Inflammatory macrophage treated with lipopolysaccharide for 4 hours (primary cell): ENCODE data around the gene CHST8.

Experiments
- DNase-seq: peaks from one replicate; pipeline ENCODE4 v3.0.0-alpha.2; 2020

Gene CHST8

GRCh38 chr19:33773704-33774624, 152.2 kb downstream of the CHST8 start:
- DNase-seq = no peak

GRCh38 chr19:33774751-33775150, 153.0 kb downstream of the CHST8 start:
- DNase-seq = no peak

DNA sequence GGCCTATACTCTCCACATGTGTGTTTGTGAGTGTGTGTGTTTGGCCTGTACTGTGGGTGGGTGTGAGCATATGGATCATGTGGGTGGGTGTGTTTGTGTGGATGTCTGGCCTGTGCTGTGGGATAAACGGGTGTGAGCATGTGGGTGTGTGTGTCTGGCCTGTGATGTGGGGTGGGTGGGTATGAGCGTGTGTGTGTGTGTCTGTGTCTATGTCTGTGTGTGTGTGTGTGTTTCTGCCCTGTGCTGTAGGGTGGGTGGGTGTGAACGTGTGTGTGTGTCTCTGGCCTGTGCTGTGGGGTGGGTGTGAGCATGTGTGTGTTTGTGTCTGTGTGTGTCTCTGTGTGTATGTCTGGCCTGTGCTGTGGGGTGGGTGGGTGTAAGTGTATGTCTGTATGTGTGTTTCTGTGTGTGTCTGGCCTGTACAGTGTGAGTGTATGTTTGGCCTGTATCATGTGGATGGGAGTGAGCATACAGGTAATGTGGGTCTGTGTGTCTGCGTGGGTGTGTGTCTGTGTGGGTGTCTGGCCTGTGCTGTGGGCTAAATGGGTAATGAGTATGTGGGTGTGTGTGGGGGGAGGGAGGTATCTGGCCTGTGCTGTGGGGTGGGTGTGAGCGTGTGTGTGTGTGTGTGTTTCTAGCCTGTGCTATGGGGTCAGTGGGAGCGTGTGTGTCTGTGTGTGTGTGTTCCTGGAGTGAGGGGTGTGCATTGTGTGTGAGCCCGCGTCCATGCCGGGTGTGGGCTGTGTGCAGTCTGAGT, 154.2 kb downstream of the CHST8 start:
- DNase-seq = no peak

GRCh38 chr19:33777351-33777750, 155.6 kb downstream of the CHST8 start:
- DNase-seq = no peak

- no peak for DNase-seq
These were observed 156.0 kb downstream of the CHST8 start for GRCh38 chr19:33777753-33778088.

- peak; percentile 75 for DNase-seq
These were observed 156.5 kb downstream of the CHST8 start for GRCh38 chr19:33778089-33778791.

GRCh38 chr19:33779849-33780248, 158.1 kb downstream of the CHST8 start:
- no peak for DNase-seq

DNA sequence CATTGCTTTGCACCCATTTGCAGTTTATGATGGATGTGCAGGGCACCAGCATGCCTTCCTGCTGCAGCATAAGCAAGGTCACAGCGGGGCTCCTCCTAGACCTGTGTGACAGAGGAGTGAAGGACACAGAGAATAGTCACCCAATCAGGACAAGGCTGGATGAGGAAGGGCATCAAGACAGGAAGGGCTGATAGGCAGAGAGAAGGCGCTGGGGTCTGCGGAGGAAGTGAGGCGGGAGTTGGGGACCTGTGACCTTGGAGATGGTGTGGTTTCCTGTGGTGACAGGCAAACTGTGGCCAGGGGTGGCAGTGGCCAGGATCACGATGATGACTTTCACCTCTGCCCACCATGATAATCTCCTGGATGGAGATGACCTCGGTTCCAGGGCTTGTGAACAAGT, 158.5 kb downstream of the CHST8 start:
- DNase-seq = no peak

DNA sequence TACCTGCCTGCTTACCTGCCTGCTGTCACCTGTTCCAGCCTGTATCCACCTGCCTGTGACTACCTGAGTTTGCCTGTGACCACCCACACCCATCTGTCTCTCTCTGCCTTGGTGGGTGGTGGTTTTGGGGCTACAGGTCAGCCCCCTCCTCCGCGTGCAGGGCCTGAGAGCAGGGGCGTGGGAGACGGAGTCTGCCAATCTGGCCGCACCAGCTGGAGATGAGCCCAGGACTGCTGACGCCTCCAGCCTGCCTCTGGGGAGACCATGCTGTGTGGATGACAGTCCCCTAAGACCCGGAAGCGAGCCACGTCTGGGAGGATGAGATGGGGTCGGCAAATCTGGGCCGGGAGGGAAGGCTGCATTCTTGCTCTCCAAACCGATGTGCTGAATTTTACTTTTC, 159.0 kb downstream of the CHST8 start:
- DNase-seq = no peak

DNA sequence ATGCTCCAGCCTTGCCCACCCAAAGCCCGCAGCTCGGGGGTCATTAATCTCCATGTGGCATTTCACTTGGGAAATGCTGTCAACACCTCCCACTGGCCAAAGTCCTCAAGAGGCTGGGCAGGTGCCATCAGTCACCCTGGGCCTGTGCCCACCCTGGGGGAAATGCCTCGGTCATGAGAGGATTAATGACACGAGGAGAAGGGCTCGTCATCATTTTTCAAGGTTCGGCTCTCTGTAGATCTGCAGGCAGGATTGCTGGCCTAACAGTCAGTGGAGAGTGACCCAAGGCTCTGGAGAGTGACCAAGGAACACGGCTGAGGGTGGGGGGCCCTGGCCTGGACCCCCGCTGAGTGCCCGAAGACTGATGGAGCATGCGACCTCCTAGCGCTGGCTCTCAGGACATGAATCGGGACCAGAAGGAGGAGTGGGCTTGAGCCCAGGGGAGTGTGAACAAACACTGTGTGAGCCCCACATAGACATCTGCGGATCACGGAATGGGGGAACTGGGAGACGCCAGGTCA, 159.7 kb downstream of the CHST8 start:
- DNase-seq = no peak

DNA sequence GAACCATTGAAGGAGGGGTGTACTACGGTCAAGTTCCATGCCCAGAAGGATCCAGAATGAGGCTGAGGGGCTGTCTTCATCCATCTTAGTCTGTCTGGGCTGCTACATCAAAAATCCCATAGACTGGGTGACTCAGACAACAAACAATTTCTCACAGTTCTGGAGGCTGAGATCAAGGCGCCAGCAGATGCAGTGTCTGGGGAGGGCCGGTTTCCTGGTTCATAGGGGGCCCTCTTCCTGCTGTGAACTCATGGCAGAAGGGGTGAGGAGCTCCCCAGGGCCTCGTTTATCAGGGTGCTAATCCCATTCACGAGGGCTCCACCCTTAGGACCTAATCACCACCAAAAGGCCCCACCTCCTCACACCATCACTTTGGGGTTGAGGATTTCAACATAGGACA, 160.2 kb downstream of the CHST8 start:
- no peak for DNase-seq

DNA sequence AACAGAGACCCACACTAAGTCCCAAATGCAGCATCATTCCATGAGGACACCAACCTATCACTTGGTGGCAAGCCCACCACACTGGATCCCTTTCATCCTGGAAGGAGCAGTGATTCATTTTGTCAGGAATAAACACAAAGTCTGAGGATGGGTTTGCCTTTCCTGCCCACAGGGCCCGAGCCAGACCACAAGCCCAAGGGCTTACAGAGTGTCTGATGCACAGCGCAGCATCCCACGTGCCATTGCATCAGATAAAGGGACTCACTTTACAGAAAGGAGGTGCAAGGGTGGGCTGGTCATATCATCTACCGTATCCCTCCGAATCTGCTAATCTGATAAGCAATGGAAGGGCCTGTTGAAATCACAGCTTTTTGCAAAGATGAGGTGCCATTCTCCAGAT, 162.7 kb downstream of the CHST8 start:
- no peak for DNase-seq

GRCh38 chr19:33785795-33786194, 164.0 kb downstream of the CHST8 start:
- no peak for DNase-seq

DNA sequence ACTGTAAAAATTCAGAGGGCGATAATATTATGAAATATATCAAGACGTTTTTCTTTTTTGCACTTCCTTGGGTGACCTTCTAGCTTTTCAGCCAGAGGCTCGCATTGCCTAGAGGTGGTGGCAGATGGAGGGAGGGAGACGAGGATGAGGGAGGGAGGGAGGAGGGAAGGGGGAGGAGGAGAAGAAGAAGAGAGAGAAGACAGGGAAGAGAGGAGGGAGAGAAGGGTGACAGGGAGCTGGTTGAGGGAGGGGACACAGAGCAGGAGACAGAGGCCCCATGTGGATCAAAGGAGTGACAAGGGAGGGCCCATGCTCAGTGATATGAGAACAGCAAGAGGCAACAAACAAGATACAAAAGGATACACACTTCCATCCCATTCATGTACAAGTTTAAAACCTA, 166.9 kb downstream of the CHST8 start:
- no peak for DNase-seq

DNA sequence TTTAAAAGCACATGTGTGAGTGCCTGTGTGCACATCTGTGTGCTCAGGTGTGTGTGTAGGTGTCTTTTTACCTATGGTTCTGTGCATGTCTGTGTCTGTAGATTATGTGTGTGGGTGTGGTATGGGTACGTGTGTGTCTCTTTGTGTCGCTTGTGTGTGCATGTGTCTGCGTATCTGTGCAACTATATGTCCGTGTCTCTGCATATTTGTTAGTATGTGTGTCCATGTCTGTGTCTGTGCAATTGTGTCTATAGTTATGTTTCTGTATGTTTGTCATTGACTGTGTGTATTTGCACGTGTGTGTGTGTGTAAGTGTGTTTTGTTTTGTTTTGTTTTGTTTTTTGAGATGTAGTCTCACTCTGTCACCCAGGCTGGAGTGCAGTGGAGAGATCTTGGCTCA, 167.6 kb downstream of the CHST8 start:
- no peak for DNase-seq

DNA sequence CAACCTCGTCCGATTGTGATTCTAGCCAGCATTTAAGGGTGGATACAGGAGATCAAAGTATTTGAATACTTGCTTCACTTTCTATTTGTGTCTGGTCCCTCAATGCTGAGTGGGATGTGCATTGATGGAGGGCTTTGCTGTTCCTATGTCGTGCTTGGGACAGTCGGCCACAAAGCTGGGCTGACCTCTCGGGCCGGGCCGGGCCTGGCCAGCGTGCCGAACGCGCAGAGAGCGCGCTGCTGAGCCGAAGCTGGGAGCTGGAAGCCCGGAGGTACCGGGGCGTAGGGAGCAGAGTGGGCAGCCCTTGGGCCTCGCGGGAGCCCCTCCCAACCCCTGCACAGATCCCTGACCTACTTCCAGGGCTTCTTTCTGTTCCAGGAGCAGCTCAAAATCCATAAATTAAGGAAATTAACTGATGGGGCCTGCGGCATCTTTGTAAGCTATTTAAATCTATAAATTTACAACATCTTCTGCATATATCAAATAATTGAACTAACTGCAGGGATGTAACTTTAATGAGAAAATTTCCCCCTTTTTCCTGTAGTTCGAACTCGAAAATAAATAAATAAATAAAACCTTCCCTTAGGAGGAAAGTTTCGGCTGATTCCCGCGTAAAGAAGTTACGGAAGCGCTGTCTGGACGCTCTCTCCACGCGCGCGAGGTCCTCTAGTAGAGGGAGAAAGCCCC, 173.1 kb downstream of the CHST8 start:
- no peak for DNase-seq

DNA sequence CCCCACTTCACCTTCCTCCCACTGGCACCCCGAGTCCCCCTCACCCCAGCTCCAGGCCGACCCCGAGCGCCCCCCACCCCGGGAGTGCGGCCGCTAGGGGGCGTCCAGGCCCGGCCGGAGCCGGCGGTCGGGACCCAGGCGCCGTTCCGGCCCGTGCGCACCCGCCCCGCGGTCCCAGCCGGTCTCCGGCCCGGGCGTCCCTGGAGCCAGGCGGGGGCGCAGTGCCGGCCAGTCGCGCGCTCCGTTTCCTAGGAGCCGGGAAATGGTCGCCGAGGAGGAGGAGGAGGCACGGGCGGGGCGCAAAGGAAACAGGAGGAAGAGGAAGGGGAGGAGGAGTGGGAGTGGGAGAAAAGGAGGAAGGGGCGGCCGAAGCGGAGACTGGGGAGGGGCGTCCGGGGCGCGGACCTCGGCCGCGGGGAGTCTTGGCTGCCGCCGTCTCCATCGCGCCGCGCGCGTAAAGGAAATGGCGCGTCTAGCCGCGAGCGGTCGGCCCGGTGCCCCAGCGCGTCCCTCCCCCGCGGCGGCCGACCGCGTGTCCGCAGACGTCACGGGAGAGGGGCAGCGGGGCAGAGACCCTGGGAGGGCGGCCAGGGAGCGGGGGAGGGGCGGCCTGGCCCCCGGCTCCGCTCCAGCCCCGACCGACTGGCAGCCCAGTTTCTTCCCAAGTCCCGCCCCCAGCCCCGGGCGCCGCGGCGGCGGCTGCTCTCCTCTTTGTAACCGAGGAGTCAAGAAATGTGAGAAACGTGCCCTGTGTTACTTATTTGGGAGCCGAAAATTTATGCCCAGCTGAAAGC, 173.8 kb downstream of the CHST8 start:
- peak; percentile 78 for DNase-seq

GRCh38 chr19:33796164-33796875, 174.6 kb downstream of the CHST8 start, which contains the start of gene KCTD15:
Gene KCTD15 (plus strand): TSS chr19:33796870. CDS start chr19:33800455, 3,585 bp downstream.
- peak; percentile 36 for DNase-seq

DNA sequence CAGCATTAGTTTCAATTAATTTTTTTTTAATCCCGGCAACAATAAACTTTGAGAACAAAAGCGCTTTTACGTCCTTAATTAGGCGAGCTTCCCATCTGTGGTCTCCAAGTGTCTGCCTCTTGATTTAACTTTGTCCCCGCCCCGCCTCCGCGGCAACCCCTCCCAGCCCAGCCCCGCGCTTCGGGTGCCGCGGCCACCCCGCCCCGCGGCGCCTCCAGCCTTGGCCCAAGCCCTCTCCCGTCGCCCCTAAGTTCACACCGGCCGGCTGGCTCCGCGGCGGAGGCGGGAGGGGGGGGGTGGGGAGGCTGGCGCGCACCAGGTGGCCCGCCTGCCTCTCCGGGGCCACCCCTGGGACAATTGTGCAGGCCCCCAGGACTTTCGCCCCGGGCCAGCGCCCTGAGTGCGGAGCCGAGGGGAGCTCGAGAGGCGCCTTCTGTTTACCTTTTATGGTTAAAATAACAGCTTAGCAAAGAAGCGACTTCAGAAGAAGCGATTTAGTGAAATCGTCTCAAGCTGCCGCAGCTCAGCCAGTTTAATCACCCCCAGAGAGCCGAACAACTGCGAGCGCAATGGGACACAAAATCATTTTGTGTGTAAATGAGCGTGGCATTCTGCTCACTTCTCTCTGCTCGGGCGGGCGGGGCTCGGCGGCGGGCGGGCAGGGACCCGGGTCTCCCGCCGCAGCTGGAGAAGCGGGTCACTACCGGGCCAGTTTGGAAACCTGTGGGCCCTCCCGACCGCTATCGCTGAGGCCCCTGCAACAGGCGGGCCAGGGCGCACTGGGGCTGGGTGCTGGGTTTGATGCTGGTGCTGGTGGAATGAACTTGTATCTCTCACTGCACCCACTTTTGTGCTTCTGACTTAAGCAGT, 176.3 kb downstream of the CHST8 start:
- no peak for DNase-seq

DNA sequence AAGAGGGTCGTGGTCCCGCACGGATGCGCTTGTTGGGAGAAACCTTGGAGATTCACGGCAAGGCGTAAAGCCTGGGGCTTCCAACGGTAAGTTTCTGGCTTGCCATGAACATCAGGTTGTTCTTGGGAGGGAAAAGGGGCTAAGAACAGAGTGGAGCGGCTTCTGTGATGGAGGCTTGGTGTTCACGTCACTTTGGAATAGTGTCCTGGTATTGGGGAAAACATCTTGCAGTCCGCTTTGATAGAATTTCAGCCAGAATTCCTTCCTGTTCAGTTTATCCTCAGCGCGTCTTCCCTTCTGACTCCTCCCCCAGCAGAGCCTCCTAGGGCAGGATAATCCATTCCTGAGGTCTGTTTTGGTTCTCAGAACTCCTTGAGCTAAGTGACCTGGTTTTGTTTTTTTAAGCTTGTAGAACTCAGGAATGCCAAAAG, 176.9 kb downstream of the CHST8 start:
- DNase-seq = no peak
